Stimulated activated CD4-positive, alpha-beta T cell treated with anti-CD3 and anti-CD28 coated beads, TNF-alpha, amount 100 ng/mL, for 24 hours (primary cell): Measurements from ENCODE around the gene ITGA8.
"Not testable (repeated sequence)": the region's sequence is repeated elsewhere in the genome, so short reads cannot be mapped to it uniquely, and the experiment has no call there.

Source experiments
- DNase-seq, 3 experiments: peaks; one replicate each; pipeline ENCODE4 v3.0.0-alpha.2; 2020; ENCODE audit warnings: low read depth in 3 of 3

The ITGA8 gene

GRCh38 chr10:15550950-15551349 is 168.8 kb downstream of the ITGA8 start:
- DNase-seq = no peak

GRCh38 chr10:15548331-15548730 is 171.4 kb downstream of the ITGA8 start:
- DNase-seq = no peak

- no peak for DNase-seq
Observed at GRCh38 chr10:15546606-15547005, 173.1 kb downstream of the ITGA8 start.

GRCh38 chr10:15545884-15546283 is 173.8 kb downstream of the ITGA8 start:
- DNase-seq = no peak

- no peak for DNase-seq
Observed at GRCh38 chr10:15545266-15545665, 174.5 kb downstream of the ITGA8 start.

- no peak for DNase-seq
Observed at GRCh38 chr10:15543994-15544393, 175.7 kb downstream of the ITGA8 start.

- no peak for DNase-seq
Observed at GRCh38 chr10:15542817-15543216, 176.9 kb downstream of the ITGA8 start.

- no peak for DNase-seq
Observed at GRCh38 chr10:15541376-15541775, 178.3 kb downstream of the ITGA8 start.

- no peak for DNase-seq
Observed at GRCh38 chr10:15540727-15541126, 179.0 kb downstream of the ITGA8 start.

GRCh38 chr10:15539262-15539661 is 180.5 kb downstream of the ITGA8 start:
- DNase-seq = no peak

- DNase-seq = not testable (repeated sequence)
Observed at GRCh38 chr10:15534928-15535538, 184.7 kb downstream of the ITGA8 start.

- no peak for DNase-seq
Observed at GRCh38 chr10:15531927-15532722, 187.6 kb downstream of the ITGA8 start.

GRCh38 chr10:15528859-15529239 is 190.9 kb downstream of the ITGA8 start:
- no peak for DNase-seq

GRCh38 chr10:15526754-15527153 is 193.0 kb downstream of the ITGA8 start:
- DNase-seq = no peak

GRCh38 chr10:15521328-15521903 is 198.3 kb downstream of the ITGA8 start:
- DNase-seq = no peak

GRCh38 chr10:15518250-15518649 is 201.5 kb downstream of the ITGA8 start:
- DNase-seq = no peak

- DNase-seq = no peak
Observed at GRCh38 chr10:15516256-15517085, 203.3 kb downstream of the ITGA8 start.

GRCh38 chr10:15515202-15515601 is 204.5 kb downstream of the ITGA8 start:
- DNase-seq = no peak

- no peak for DNase-seq
Observed at GRCh38 chr10:15510963-15511362, 208.8 kb downstream of the ITGA8 start.

- DNase-seq = no peak
Observed at GRCh38 chr10:15505329-15505728, 214.4 kb downstream of the ITGA8 start.

GRCh38 chr10:15504101-15504840 is 215.5 kb downstream of the ITGA8 start:
- DNase-seq = no peak
